ENCODE measurements around the gene NUDT16L1. TPM values are rescaled to one million over a fixed set of nuclear protein-coding genes. Genes with fewer than 3 reads are reported as not detected.

Gene NUDT16L1
- total and polyA plus RNA-seq, 2 of the 8 experiments (the other 6 are each of a cell fraction or from before 2014, with no cell fraction given), result 34.8 to 77.3 TPM

DNA sequence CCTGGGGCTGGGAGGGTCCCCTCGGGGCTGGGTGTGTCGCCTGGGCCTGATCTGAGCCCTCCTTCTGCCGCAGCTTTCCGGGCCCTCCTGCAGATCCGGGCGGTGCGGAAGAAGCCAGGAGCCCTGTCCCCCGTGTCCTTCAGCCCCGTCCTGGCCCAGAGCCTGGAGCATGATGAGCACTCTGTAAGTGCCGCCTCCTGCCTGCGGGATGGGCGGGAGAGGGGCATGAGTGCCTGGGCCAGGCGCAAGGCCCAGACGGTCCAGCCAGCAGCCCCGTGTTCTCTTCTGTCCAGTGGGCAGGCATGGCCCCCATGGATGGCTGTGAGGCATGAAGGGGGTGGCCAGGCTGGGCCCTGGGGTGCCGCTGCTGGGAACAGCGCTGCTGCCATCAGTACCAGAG is 16.0 kb upstream of the NUDT16L1 start (continued):
- TF ChIP-seq POLR2AphosphoS5 (IDR thresholded peaks at IDR 0.05; ENCODE audit: low read depth, low read length), result no peak

Data from H1 (cell line).